ENCODE data around the gene CAMK1D.

CAMK1D gene

DNA sequence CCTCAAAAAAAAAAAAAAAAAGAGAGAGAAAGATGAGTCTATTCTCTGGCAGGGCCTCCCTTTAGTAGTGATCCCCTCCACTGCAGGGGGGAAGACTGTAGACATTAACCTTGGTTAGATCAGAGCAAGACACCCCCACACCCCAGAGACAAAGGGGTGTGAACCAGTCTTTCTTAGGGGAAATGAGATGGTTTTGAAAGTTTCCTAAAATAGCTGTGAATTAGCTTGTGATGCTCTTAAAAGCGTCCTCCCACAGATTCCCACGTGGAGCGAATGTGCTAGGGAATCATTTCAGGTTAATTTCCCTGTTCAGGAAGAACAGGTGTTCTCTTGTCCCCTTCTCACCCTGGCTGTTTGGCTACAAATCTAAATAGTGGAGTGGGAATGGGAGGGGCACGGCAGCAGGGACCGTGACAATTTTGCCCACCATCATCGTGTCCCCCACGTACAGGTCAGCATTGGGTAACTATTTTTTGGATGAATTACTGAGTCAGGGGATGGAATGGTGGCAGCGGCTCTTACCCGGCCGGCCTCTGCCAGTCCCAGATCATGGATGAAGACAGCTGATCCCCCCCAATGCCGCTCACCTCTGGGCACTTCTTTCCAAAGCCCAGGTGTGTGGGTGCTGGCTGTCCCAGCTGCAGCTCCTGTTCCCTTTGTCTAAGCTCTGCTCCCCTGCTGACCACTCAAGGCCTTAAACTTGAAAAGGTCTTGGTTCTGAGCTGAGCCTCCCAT lies 499.3 kb downstream of the CAMK1D start:
- no peak for TF ChIP-seq EZH2 (IDR thresholded peaks at IDR 0.05; ENCODE audit: borderline replicate concordance, low read depth, low read length, severe bottlenecking)
- TF ChIP-seq CTCF (IDR thresholded peaks at IDR 0.05; ENCODE audit: borderline replicate concordance, extremely low read depth, low read length, poor library complexity, severe bottlenecking): no peak
- ATAC-seq (ENCODE audit: insufficient read depth, low read depth) (no peak), DNase-seq (no peak)
- no peaks in the 10 kb centered on the region for H3K36me3 ChIP-seq (ENCODE audit: insufficient read depth, low read length)
- no peaks in the 10 kb centered on the region for H3K4me1 ChIP-seq (ENCODE audit: insufficient read depth, low read length)
- no peaks in the 10 kb centered on the region for H3K79me2 ChIP-seq (ENCODE audit: insufficient read depth, low read length)
- H3K4me3 ChIP-seq (ENCODE audit: low read depth in 1 of 2, low read length in 2 of 2): no peak overlapping the region
- H3K9ac ChIP-seq (ENCODE audit: low read depth, low read length): no peak overlapping the region
- no peaks in the 10 kb centered on the region for H3K9me3 ChIP-seq (ENCODE audit: insufficient read depth, low read length, severe bottlenecking)
- no peaks in the 10 kb centered on the region for H3K27me3 ChIP-seq (ENCODE audit: insufficient read depth, low read length, poor library complexity)
- no peaks in the 10 kb centered on the region for H4K20me1 ChIP-seq (ENCODE audit: insufficient read depth, low read length)
- no peak overlapping the region for H3K4me2 ChIP-seq (ENCODE audit: insufficient read depth, low read length)
- H2AFZ ChIP-seq (ENCODE audit: low read depth, low read length): no peak overlapping the region
- H3K27ac ChIP-seq (ENCODE audit: low read length): no peak overlapping the region

GRCh38 chr10:12849319-12850181 lies 500.2 kb downstream of the CAMK1D start:
- no peak overlapping the region for H3K9ac ChIP-seq (ENCODE audit: low read depth, low read length)
- H4K20me1 ChIP-seq (ENCODE audit: insufficient read depth, low read length): no peaks in the 10 kb centered on the region
- H3K9me3 ChIP-seq (ENCODE audit: insufficient read depth, low read length, severe bottlenecking): no peaks in the 10 kb centered on the region
- no peak overlapping the region for H2AFZ ChIP-seq (ENCODE audit: low read depth, low read length)
- TF ChIP-seq CTCF (IDR thresholded peaks at IDR 0.05; ENCODE audit: borderline replicate concordance, extremely low read depth, low read length, poor library complexity, severe bottlenecking) (no peak), EZH2 (IDR thresholded peaks at IDR 0.05; ENCODE audit: borderline replicate concordance, low read depth, low read length, severe bottlenecking) (no peak)
- H3K4me3 ChIP-seq (ENCODE audit: low read depth in 1 of 2, low read length in 2 of 2): no peak overlapping the region
- no peaks in the 10 kb centered on the region for H3K36me3 ChIP-seq (ENCODE audit: insufficient read depth, low read length)
- no peaks in the 10 kb centered on the region for H3K27me3 ChIP-seq (ENCODE audit: insufficient read depth, low read length, poor library complexity)
- ATAC-seq (ENCODE audit: insufficient read depth, low read depth) (no peak), DNase-seq (no peak)
- H3K27ac ChIP-seq (ENCODE audit: low read length): no peak overlapping the region
- H3K4me2 ChIP-seq (ENCODE audit: insufficient read depth, low read length): no peak overlapping the region
- no peaks in the 10 kb centered on the region for H3K4me1 ChIP-seq (ENCODE audit: insufficient read depth, low read length)
- no peaks in the 10 kb centered on the region for H3K79me2 ChIP-seq (ENCODE audit: insufficient read depth, low read length)

DNA sequence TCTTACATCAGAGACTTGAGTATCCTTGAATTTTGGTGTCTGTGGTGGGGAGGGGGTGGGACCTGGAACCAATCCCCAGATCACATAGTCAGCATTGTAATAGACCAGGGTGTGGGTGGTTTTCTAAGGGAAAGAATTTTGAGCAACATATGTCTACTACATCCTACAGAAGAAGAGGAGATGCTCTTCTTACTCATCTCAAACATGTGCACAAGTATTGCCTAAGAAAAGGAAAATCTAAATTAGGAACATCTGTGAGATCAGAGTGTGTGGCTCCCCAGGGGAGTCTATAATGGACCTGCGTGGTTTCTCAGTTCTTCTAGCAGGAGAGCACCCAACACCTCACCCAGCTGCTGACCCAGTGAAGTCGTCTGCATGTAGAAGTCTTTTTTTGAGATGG lies 503.3 kb downstream of the CAMK1D start:
- H3K79me2 ChIP-seq (ENCODE audit: insufficient read depth, low read length): no peaks in the 10 kb centered on the region
- no peaks in the 10 kb centered on the region for H3K27me3 ChIP-seq (ENCODE audit: insufficient read depth, low read length, poor library complexity)
- H3K36me3 ChIP-seq (ENCODE audit: insufficient read depth, low read length): no peaks in the 10 kb centered on the region
- no peak overlapping the region for H3K4me3 ChIP-seq (ENCODE audit: low read depth in 1 of 2, low read length in 2 of 2)
- H4K20me1 ChIP-seq (ENCODE audit: insufficient read depth, low read length): no peaks in the 10 kb centered on the region
- no peak overlapping the region for H3K9ac ChIP-seq (ENCODE audit: low read depth, low read length)
- no peaks in the 10 kb centered on the region for H3K9me3 ChIP-seq (ENCODE audit: insufficient read depth, low read length, severe bottlenecking)
- no peak overlapping the region for H3K27ac ChIP-seq (ENCODE audit: low read length)
- DNase-seq: no peak
- no peak overlapping the region for H2AFZ ChIP-seq (ENCODE audit: low read depth, low read length)
- TF ChIP-seq EZH2 (IDR thresholded peaks at IDR 0.05; ENCODE audit: borderline replicate concordance, low read depth, low read length, severe bottlenecking): no peak
- no peak for TF ChIP-seq CTCF (IDR thresholded peaks at IDR 0.05; ENCODE audit: borderline replicate concordance, extremely low read depth, low read length, poor library complexity, severe bottlenecking)
- H3K4me1 ChIP-seq (ENCODE audit: insufficient read depth, low read length): no peaks in the 10 kb centered on the region
- no peak for ATAC-seq (ENCODE audit: insufficient read depth, low read depth)
- H3K4me2 ChIP-seq (ENCODE audit: insufficient read depth, low read length): no peak overlapping the region

Measured in DND-41 (cell line).